ENCODE data around the gene INSC.
"Not testable (repeated sequence)": the region's sequence is repeated elsewhere in the genome, so short reads cannot be mapped to it uniquely, and the experiment has no call there.

The INSC gene

DNA sequence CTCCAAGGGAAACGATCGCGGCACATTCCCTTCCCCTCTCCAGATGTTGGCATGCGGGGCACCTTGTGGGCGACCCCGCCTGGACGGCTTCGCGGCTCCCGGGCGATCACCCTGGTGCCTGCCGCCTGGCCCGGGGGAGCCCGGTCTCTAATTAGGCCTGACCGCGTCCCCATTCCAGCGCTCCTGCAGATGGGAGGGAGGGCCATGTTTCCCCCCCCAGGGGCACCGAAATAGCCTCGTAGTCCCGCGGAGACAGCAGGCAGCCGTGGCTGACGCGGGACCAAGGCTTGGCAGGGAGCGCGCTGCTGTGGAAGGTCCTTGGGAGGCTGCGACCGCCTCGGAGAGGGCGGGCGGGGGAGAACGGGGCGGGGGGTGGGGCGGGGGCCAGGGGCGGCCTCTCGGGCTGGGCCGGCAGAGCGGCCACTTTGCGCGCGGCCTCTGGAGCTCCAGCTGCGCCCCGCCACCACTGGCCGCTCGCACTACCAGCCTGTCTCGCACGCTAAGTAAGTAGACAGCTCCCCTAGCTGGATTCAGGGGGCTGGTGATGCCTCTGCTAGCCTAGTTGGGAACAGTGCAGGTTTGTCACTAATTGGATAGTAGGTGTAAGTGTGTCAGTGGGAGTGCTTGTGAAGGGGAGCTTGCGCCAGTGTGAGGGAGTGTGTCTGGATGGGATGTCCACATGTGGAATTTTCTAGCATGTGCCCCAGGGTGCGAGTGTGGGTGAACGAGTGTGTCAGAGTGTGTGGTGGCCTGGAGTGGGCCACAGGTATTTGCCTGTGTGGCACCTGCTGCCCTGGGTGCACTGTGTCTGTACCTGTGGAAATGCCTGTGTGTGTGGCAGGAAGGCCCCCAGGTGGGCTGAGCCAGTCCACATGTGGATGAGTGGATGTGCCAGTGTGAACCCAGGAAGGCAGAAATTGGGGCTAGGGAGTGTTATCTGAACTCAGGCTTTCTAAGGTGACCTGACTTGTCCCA is at the start of gene INSC:
INSC (plus strand) TSS at position 423 of the 975 bp plus-strand sequence. CDS start 34,252 bp downstream, outside the sequence.
- DNase-seq, result peak in 1 of 2 experiments; percentile 62

DNA sequence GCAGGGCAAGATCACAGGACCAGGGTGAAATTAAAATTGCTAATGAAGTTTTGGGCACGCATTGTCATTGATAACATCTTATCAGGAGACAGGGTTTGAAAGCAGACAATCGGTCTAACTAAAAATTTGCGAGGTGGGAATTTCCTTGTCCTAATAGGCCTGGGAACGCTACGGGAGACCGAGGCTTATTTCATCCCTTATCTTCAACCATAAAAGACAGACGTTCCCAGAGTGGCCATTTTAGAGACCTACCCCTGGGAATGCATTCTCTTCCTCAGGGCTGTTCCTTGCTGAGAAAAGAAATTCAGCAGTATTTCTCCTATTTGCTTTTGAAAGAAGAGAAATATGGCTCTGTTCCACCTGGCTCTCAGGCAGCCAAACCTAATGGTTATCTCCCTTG is 45.0 kb upstream of the INSC start:
- not testable (repeated sequence) for DNase-seq

- no peak for DNase-seq
These were observed 43.0 kb upstream of the INSC start for GRCh38 chr11:15071556-15072255.

DNA sequence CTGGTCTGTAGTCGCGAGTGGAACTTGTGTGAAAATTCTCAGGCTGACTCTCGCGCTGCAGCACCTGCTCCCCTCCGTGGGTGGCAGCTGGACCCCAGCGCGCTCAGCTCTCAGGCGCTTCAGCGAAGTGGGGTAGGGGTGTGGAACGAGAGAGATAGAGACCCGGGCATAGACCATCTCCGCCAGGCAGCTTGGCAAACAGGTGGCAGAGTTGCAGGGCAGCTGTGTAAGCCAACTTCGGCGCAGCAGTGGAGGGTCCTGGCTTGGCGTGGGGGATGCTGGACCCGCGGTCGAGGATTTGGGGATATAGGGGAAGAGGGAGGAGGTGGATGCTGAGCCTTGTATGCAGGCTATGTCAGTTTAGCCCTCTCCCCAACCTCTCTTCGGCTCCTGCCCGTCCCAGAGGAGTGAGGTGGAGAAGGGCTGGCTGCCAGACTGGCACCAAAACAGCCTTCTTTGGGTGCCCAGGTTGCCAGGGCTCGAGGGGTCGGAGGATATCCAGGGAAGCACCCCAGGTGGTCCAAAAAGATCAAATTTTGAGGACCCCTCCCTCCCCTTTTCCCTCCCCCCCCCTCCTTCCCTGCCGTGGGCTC is 42.1 kb upstream of the INSC start:
- DNase-seq, result no peak

DNA sequence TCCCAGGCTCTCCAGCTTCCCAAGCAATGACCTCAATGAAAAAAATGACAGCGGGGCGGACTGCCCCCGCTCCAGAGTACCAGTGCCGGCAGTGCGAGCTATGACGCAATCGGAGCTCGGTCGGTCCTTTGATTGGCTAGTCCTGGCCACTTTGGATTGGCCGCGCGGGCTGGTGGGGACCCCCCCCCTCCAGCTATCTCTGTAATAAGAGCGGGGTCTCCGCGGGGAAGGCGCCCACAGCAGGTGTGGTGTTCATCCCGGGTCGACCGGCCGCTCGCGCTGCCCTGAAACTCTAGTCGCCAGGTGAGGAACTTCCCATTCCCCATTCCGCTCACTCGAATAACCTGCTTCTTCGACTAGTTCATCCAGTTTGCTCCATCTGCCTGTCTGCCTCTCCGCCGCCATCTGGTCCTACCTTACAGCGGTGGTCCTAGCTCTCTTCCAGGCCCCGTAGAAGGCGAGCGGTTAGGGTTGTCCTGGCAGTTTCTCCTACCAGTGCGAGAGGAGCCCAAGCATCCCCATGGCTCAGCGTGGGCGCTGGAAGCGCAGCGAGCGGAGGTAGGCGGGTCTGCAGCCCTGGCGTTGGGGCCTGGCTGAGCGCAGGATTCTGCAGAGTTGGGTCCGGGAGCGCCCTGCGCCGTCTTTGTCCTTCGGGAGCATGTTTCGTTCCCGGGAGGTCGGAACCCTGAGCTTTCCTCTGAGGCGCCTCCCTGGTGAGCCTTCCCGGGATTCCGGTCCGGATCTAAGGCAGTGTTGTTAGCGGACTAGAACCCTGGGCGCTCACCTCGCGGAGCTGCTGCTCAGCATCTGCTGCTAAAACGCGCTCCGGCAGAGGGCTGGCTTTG is 41.1 kb upstream of the INSC start, which contains the start of gene CALCB:
CALCB (plus strand) TSS at position 233 of the 845 bp plus-strand sequence. CDS start 1,126 bp downstream, outside the sequence.
- peak; percentile 30 to 72 for DNase-seq

GRCh38 chr11:15074206-15075161 is 40.2 kb upstream of the INSC start:
- peak; percentile 90 to 97 for DNase-seq

- DNase-seq, result no peak
These were observed 39.6 kb upstream of the INSC start for GRCh38 chr11:15075162-15075526.

- no peak for DNase-seq
These were observed 23.5 kb upstream of the INSC start for GRCh38 chr11:15091175-15091574.

DNA sequence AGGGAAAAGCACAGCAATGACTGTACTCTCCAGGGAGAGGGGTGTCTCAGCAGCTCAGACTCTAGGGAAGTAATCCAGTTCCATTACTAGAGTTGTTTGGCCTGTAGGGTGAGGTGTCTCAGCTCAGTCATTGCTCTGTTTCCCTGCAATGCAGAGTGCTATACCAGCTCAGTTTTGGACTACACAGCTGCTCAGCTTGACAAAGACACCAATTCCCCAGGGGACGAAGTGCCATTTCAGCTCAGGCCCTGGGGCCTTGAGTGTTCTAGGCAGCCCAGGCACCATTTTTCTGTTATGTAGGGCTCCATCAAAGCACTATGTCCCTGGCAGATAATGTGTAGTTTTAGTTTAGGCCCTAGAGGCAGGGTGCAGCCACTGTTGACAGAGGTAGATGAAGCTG is 23.1 kb upstream of the INSC start:
- DNase-seq, result no peak

DNA sequence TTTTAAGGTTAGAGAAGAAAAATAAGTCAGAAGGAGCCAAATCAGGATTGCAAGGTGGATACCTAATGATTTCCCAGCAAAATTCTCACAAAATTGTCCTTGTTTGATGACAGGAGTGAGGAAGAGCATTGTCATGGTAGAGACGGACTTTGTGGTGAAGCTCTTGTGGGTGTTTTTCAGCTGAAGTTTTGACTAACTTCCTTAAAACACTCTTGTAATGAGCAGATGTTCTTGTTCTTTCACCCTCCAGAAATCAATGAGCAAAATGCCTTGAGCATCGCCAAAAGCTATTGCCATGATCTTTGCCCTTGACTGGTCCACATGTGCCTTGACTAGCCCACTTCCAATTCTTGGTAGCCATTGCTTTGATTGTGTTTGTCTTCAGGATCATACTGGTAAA is 21.3 kb upstream of the INSC start:
- DNase-seq, result no peak

DNA sequence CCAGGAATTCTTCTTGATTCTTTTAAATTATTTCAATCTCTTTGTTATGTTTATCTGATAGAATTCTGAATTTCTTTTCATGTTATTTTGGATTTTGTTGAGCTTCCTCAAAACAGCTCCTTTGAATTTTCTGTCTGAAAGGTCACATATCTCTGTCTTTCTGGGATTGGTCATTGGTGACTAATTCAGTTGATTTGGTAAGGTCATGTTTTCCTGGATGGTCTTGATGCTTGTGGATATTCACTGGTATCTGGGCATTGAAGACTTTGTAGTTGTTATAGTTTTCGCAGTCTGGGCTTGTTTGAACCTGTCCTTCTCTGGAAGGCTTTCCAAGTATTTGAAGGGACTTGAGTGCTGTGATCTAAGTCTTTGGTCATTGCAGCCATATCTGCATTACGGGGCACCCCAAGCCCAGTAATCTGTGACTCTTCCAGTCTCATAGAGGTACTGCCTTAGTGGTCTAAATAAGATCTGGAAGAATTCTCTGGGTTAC is 18.9 kb upstream of the INSC start:
- no peak for DNase-seq

DNA sequence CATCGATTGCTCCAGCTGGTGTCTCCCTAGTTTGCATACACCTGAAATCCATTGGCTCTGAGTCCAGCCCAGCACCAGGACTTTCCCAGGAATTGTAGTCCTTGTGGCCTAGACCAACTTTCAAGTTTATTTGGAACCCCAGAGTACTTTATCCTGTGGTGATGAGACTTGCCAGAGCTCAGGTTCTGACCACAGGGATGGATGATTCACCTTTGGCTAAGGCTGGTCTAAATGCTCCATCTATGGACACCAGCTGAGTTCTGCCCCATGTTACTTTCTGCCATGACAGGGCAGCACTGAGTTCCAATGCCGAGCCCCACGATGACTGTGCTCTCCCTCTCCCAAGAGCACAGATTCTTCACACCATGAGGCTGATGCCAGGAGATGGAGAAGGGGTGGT is 17.3 kb upstream of the INSC start:
- peak; percentile 12 to 63 for DNase-seq

DNA sequence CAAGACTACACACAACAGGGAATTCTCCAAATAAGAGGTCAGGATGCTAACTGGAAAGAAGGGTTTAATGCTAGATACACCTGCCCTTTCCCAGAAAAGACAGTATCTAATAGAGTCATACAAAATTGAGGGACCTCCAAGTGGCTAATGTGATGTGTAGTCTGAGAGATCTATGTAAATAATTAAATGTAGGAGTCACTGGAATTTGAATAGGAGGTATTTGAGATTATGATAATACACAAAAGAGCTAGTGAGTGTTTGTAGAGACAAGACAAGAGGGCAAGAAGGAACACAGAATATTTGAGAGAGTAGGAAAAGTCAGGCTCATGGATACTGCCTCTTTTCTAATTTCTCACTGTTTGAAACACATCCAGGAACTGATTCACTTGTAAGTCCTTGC is 15.5 kb upstream of the INSC start:
- peak; percentile 36 to 58 for DNase-seq

DNA sequence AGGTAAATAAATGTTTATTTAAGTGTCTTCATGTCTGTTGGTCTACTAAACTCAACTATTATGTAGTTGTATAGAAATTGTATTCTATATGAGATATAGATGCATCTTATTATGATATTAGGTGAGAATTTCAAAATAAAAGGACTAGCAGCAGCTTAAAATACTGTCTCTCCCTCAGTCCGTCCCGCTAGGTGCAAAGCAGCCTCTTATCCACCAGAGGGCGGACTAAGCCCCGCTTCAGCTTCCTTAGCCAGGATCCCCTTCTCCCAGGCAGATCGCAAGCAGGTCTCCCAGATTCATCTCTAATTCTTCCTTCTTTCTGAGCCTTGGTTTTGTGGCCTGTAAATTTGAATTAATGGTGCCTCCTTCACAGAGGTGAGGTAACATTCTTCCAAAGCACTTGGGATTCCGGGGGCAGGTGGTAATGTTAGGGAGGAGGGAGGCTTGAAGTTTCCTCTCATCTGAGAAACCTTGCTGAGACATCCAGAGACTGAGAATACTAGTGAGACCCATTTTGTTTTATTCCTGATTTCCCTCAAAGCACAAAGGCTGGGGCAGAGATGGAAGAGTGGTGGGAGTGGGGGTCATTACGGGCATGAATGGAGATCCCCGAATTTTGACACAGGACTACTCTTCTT is 13.5 kb upstream of the INSC start:
- DNase-seq, result peak; percentile 38 to 85

- DNase-seq, result no peak
These were observed 10.6 kb upstream of the INSC start for GRCh38 chr11:15104166-15104565.

- no peak for DNase-seq
These were observed 8.3 kb upstream of the INSC start for GRCh38 chr11:15106201-15106965.

- peak; percentile 13 to 49 for DNase-seq
These were observed 6.8 kb upstream of the INSC start for GRCh38 chr11:15107730-15108515.

DNA sequence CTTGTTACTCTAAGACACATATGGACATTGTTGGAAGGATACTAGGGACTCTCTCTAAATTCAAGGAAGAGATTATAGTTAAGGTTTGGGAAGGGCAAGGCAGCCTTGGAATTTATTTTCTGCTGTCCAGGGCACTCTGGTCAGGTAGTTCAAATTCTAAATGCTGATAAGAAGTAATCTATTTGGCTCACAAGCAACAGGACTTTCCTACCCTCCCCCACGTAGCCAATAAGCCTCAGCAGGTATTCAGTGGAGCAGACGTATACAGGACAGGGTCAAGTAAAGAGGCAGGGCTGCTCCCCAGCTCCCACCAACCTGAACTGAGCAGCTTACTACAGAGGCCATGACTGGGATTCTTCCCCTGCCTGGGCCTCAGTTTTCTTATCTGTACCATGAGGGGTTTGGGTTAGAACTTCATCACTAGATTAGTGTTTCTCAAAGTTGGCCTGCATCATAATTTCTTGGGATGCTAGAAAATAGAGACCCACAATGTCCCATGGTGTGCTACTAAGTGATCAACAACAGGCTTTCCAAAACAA is 6.1 kb upstream of the INSC start:
- no peak for DNase-seq

- DNase-seq, result no peak
These were observed 5.1 kb upstream of the INSC start for GRCh38 chr11:15109602-15110001.

All from NCI-H526 (cell line).